ENCODE measurements around the gene KCNC2.

DNA sequence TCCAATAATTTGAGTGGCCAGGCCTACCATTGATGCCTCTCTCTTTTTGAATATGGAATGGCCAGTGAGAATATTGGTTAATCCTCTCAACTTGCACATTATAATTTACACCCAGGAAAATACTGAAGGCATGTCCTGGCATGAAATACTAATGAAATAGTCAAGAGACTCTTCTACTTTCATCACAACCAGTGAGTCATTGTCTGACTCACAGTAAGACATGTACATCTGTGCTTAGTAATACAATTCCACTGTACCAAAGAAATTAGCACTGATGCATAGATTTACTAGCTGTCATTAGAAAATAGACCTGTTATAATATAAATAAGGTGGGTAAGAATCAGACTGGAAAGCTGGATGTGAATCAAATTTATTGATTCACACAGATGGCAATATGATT is 31.6 kb downstream of the KCNC2 start:
- TF ChIP-seq POLR2A (IDR thresholded peaks at IDR 0.05; ENCODE audit: low read depth, low read length): no peak
- TF ChIP-seq POLR2AphosphoS5 (IDR thresholded peaks at IDR 0.05; ENCODE audit: low read depth, low read length): no peak
